Ovary (tissue), 3 donors: ENCODE results near the gene WWOX.

Source experiments
- CTCF ChIP-seq, 3 donors: fragments of 450-650 bp in 2 of 3; fragments of 200-600 bp in 1 of 3; IDR thresholded peaks; one replicate each; pipeline versions ENCODE4 v1.5.1 to v1.8.0; 2016 to 2022; ENCODE audit warnings: antibody characterized with exemption in 3 of 3, mild to moderate bottlenecking in 1 of 3
- EP300 ChIP-seq: sonication (generic); formaldehyde crosslinking; IDR thresholded peaks from one replicate; pipeline ENCODE4 v1.6.1; 2017; ENCODE audit warnings: antibody characterized with exemption
- POLR2A ChIP-seq: fragments of 450-650 bp; IDR thresholded peaks from one replicate; pipeline ENCODE4 v1.6.1; 2017; ENCODE audit warnings: antibody characterized with exemption, mild to moderate bottlenecking, moderate library complexity
- donor health status: DM: no; HTN: no; CAD: no.

GRCh38 chr16:78796221-78796866 lies 696.9 kb downstream of the WWOX start:
- TF ChIP-seq POLR2A (no peak), CTCF (IDR thresholded peaks at IDR 0.05) (no peak), EP300 (no peak)
